GM21381 (cell line): Measurements from ENCODE around the gene STRN.
A peak's percentile ranks its signal among the peaks of the same experiment; 100 is the strongest.
"Not testable (repeated sequence)": the region's sequence is repeated elsewhere in the genome, so short reads cannot be mapped to it uniquely, and the experiment has no call there.

Experiments used
- ATAC-seq: cut with Tn5 transposase; IDR thresholded peaks from one replicate; pipeline ENCODE4 v1.9.1; 2021; ENCODE audit warnings: mild to moderate bottlenecking, moderate library complexity; ENCODE audit not compliant: unreplicated experiment

Gene STRN, protein sequence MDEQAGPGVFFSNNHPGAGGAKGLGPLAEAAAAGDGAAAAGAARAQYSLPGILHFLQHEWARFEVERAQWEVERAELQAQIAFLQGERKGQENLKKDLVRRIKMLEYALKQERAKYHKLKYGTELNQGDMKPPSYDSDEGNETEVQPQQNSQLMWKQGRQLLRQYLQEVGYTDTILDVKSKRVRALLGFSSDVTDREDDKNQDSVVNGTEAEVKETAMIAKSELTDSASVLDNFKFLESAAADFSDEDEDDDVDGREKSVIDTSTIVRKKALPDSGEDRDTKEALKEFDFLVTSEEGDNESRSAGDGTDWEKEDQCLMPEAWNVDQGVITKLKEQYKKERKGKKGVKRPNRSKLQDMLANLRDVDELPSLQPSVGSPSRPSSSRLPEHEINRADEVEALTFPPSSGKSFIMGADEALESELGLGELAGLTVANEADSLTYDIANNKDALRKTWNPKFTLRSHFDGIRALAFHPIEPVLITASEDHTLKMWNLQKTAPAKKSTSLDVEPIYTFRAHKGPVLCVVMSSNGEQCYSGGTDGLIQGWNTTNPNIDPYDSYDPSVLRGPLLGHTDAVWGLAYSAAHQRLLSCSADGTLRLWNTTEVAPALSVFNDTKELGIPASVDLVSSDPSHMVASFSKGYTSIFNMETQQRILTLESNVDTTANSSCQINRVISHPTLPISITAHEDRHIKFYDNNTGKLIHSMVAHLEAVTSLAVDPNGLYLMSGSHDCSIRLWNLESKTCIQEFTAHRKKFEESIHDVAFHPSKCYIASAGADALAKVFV

DNA sequence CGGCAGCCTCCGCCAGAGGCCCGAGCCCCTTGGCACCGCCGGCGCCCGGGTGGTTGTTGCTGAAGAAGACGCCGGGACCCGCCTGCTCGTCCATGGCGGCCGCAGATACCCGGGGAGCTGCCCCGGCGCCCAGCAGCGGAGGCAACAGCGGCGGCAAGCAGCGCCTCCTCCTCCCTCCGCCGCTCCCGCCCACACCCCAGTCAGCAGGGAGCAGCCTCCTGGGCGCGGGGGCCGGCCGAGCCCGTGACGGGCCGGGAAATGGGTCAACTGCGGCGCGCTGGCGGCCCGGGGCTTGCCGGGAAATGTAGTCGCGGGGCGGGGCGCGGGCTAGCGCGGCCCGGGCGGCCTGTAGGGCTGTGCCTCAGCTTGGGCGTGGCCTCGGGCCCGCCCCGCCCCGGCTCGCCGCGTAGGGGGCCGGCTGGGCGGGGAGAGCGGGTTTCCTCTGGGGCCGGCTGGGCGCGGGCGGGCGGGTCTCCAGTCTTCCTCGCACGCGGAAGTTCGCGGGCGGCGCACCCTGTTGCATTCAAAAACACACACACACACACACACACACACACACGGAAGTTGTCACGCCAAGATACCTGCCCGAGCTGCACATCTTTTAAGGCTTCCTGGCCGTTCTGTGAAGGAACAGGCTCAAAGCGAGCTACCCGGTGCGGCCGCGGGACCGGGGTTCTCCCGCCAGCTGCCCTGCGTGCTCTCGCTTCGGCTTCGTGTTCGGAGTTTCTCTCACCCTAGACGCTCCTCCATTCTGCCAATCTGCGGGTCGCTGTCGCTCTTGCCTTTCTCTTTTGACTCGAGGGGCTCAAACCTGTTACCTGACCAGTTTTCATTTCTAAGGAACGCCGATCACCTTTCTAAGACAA, at the start of gene STRN:
Gene STRN, minus strand, starts transcription at position 167 of the 866 bp plus-strand sequence. Its CDS starts 73 bp downstream, at position 94.
- ATAC-seq, result peak; percentile 95

DNA sequence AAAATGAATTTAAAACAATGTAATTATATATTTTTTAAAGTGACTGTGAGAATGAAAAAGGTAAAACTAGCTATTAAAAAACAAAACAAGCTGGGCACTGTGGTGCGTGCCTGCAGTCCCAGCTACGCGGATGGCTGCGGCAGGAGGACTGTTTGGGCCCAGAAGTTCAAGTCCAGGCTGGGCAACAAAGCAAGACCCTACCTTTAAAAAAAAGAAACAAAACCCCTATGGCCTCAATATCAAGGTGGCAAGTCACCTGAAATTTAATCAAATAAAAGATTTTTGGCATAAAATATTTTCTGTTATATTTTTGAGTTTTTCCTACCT, 46.9 kb upstream of the STRN start:
- ATAC-seq, result peak; percentile 28

DNA sequence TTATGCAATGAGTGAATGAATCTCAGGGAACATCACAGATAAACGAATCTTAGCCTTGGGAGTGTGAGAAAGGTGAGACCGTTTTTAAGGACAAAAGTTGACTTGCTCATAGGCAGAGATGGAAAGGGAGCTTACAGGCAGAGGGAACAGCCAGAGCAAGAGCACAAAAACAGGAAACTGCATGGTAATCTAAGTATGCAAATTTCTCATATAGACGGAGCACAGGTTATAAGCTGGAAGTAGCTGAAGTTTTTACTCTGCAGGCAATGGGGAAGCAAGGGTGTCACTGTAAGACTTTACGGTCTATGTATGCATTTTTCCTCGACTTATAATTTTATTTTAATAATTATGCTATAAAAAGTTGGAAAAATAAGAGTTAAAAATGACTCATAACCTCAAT, 44.8 kb upstream of the STRN start:
- no peak for ATAC-seq

DNA sequence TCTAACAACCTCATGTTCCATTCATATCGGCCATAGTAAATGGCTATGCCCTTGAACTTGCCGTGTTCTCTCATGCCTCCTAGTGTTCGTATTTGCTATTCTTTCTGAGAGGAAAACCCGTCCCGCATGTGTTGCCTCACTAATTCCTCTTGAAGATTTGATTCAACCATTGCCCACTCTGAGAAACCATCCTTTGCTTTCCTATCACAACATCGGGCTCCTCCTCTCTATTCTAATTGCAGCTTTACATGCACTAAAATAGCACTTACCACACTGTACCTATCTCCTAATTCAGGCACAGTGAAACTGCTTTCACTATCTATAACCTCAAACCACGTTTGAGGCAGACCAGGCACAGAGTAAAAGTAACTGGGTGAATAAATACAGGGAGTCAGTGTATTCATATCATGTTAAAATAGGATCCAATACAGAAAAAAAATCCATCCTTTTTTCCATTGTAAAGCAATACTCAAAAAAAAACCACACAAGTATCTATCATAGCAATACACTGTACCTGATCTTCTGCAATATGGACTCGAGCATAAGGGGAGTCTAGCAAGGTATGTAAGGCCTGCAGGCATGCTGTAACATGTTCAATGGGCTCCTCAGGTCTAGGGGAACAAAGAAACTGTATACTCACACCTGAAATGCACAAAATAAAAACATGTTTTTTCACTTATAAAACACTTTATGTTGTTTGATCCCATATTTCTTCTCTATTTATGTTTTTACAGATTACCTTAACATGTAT, 39.0 kb upstream of the STRN start:
- peak; percentile 99 for ATAC-seq

DNA sequence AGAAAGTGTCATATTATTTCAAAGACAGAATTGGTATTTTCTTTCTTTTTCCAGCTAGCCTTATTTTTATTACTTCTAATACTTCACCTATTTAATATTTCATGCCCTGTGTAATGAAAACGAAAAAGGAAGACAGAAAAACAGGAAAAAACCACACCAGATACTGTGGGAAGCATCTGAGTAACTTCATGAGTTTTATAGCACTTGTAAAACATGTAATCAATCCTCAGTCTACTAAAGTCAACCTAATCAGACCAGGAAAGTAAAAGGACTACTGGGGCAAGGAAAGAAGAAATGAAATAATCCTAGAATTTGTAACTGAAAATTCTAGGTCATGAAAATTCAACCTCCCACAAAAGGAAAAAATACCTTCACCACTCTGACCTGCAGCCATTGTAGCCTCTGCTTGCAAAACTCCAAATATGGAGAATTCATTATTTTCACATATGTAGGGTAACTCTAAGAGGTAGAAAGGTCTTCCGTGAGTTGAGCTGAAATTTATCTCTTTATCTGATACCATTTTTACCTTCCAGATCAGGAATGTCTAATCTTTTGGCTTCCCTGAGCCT, 34.7 kb upstream of the STRN start:
- no peak for ATAC-seq

DNA sequence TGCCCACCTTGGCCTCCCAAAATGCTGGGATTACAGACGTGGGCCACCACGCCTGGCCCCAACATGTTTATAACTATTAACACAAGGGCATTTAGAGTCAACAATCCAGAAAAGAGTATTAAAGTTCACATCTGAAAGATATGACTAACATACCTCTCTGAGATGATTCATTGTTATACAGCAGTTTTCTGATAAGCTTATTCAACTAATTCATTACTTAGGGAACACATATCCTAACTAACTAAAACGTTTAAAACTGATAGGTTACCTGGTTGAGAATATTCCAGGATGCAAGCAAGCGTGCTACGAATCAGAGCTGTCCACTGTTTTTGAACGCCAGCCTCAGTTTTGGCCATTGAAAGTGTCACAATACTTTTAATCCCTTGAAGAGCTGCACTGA, 34.0 kb upstream of the STRN start:
- ATAC-seq, result no peak

DNA sequence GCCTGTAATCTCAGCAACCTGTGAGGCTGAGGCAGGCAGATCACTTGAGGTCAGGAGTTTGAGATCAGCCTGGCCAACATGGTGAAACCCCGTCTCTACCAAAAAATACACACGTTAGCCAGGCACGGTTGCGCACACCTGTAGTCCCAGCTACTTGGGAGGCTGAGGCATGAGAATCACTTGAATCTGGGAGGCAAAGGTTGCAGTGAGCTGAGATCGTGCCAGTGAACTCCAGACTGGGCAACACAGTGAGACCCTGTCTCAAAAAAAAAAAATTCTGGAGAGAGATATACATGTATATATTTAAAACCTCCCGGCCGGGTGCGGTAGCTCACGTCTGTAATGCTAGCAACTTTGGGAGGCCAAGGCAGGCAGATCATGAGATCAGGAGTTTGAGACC, 33.1 kb upstream of the STRN start:
- not testable (repeated sequence) for ATAC-seq

DNA sequence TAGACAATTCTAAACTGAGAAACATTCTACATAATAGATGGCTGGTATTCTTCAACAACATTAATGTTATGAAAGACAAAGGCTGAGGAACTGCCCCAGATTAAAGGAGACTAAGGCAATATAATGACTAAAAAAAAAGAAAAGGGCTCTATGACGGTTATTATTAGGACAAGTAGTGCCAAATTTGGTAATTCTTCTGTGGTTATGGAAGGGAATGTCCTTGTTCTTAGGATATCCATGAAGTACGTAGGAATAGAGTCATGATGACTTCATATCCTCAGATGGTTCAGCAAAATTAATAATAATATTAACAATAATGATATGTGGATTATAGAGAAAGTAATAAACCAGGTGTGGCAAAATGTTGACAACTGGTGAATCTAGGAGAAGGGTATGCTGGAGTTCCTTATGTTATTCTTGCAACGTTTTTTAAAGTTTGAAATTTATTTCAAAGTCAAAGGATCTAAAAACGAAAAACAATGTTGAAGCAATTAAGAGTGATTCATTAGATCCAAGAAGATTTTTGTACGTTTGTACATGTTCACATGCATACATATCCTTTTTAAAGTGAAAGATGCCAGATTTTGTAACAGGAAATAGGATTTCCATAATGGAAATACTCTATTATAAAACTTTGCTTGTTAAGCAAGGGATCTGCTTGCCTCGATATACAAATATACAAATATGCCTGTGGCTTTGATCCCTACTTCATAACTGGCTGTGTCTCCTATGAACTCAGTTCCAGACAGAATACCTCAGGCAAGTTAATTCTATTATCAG, 27.7 kb upstream of the STRN start:
- no peak for ATAC-seq

DNA sequence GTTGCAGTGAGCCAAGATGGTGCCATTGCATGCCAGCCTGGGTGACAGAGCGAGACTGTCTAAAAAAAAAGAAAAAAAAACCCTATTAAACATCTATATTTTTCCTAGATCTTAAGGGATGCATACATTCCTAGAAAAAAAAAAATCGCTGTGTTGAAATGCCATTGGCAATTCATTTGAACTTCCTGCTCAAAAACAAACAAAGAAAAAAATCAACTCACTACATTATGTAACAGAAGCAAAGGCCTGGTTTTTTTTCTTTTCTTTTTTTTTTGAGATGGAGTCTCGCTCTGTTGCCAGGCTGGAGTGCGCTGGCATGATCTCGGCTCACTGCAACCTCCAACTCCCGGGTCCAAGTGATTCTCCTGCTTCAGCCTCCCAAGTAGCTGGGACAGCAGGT, 21.7 kb upstream of the STRN start:
- ATAC-seq, result no peak

DNA sequence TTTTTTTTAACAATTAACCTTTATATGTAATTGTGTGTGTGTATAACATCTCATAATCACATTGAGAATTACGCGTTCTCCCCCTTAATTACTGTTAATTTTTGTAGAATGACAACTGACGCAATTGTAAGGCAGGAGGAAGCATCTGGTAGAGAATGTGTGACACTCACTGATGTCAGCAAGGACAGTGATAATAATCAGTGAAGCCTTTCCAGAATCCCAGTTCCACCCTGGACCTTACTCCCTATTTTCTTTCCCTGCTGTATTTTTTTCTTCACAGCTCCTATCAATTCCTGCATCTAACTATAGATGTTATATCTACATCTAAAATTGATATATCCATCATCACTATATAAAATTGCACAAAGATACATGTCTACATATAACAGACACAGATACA, 16.1 kb upstream of the STRN start:
- ATAC-seq, result no peak

DNA sequence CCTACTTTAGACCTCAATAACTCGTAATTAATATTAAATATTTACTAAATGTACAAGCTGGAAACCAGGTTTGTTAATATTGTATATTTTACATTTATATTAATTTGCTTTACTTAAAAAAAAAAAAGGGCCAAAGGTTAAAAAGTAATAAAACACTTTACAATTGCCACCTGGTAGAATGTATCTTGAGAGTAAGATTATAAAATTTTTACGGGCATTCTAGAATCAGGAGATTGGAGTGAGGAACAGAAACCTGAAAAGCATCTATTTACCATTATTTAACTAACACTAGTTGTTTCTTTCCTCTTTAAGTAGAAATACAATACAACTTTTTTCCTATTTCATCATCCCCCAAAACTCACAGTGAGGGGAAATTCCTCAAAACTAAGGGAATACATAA, 15.6 kb upstream of the STRN start:
- ATAC-seq, result no peak

DNA sequence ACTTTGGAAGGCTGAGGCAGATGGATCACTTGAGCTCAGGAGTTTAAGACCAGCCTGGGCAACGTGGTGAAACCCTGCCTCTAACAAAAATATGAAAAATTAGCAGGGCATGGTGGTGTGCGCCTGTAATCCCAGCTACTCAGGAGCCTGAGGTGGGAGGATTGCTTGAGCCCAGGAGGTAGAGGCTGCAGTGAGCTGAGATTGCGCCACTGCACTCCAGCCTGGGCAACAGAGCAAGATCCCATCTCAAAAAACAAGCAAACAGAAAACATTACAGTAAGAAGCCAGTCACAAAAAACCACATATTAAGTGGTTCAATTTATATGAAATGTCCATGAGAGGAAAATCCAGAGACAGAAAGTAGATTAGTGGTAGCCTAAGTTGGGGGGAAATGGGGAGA, 12.7 kb upstream of the STRN start:
- ATAC-seq, result not testable (repeated sequence)

DNA sequence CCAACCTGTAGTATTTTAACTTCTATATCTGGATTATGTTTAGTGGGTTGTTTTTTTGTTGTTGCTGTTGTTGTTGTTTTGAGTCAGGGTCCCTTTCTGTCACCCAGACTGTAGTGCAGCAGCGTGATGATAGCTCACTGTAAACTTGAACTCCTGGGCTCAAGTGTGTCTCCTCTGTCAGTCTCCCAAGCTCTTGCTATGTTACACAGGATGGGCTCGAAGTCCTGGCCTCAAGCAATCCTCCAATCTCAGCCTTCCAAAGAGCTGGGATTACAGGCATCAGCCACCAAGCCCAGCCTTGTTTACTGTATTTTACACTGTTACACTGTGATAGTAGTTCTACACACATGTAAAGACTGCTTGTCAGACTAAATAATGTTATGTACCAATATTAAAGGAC, 9.7 kb upstream of the STRN start:
- no peak for ATAC-seq

DNA sequence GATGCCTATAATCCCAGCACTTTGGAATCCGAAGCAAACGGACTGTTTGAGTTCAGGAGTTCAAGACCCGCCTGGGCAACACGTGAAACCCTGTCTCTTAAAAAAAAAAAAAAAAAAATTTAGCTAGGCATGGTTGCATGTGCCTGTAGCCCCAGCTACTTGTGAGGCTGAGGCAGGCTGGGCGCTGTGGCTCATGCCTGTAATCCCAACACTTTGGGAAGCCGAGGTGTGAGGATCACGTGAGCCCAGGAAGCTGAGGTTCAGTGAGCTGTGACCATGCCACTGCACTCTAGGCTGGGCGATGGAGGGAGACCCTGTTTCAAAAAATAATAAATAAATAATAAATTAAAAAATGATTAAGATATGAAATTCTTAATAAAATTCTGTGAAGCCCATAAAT, 9.0 kb upstream of the STRN start:
- ATAC-seq, result no peak

DNA sequence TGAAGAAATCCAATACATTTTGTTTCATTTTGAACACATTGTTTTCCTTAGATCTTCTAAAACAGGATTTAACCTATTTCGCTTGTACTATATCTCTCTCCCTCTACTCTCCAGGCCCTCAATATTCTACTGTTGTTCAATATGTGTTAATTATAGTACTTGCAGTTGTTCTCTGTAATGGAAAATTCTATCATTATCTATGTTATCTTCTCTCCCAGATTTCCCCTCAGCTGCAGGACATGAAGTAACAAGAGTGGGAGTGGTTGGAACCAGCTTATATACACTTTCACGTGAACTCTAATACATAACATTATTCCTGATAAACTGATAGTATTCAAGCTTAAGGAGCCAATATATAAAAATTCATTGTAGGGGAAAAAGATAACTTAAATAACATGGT, 7.0 kb upstream of the STRN start:
- no peak for ATAC-seq

DNA sequence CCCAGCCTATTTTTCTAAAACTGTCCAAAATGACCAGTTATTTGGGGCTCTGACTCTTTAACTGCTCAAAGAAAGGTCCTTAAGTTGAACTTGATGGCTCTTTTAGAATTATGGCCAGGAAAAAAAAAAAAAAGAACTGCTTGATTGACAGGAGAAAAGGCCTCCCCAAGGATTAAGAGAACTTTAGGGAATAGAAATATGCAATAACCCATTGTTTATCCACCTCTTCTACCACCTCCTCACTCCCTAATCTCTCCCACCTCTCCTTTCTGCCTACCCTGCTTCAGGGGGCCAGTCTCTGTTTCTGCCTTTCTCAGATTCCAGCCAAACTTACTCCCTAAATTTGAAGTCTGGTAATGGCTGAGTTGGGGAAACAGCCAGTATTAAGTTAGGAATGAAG, 5.7 kb upstream of the STRN start:
- ATAC-seq, result no peak

DNA sequence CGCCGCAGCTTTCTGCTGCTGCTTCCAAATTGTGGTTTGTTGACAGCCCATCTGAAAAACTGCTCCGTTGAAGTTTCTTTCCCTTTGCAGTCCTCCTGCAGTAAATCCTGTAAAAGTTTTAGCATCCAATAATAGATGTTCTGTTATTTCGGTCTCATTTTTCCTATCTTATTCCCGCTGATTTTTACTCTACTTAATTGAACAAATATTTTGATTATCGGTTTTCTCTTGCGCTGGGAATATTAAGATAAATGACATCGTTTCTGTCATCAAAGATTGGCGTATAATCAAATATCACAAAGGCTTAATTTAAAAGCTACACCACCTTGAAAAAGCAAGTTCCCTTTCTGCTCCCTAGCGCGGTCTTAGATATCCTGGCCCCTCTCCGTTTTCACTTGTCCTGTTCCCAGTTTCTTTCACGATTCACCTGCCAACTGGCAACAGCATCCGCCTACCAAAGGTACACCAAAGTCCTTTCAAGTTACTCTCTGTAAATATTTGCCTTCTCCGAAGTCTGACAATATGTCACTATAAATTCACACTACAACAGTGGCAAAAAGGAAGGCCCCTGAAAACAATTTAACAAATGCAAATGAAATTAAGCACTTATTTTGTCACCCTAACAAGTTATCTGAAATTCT, 1.0 kb upstream of the STRN start:
- ATAC-seq, result no peak

DNA sequence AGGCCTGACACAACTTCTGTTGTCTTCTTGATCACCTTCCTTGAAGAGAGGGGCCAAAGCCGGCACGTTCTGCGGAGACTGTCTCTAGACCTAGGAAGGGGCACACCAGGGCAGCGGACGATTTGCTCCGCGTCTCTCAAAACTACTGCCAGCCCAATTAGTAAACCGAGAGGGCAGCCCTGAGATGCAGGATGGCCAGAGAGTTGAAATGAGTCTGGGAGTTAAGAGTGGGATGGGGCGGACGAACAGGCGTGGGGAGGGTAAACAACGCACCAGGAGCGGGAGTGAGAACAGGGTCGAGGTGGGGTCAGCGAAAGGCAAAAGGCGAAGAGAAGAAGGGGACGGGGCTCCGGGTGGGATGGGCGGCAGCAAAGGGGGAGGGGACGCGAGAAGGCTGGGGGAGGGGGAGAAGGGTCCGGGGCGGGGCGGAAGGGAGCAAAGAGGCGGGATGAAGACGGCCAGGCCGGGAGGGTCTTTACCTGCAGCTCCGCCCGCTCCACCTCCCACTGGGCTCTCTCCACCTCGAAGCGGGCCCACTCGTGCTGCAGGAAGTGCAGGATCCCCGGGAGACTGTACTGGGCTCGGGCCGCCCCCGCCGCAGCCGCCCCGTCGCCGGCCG, 476 bp downstream of the STRN start:
- ATAC-seq, result peak; percentile 27

DNA sequence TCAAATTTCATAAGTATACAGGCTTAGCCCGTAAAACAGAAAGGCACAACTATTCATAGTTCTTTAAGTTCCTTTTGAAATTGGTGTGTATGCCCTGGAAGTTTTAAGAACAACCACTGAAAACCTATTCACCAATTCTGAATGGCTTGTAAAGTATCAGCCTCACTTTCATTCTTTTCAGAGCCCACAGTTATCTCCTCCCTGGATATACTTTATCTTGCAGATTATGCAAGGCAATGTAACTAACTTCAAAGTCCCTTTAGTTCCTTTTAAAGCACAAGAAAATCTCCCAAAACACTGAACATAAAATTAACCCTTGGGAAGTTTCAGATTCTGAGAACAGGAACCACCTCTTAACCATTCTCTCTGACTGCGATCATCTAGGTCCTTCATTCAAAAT, 1.1 kb downstream of the STRN start:
- ATAC-seq, result no peak
